ENCODE data around the gene C5orf58.

C5orf58 gene

DNA sequence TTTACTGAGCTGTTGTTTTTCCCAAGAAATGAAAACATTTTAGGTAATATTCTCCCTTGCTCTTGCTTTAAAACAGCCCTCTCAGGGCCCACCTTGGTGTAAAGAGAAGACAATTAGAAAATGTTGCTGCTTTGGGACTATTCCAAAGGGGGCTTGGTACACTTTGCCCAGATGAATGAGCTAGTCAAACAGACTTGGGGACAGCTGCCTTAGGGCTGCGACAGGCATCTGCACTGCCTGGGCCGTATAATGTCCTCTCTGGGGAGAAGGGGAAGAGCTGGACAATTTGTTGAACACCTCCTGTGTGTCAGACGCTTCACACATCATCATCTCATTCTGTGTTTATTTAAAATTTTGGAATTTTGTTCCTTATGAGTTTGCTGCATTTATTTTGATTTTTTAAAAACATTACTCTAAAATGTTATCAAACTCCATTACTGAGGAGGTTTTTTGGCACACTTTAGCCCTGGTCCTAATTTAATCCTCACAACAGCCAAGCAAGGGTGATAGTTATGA lies 28.8 kb downstream of the C5orf58 start:
- DNase-seq (ENCODE audit: extremely low read depth, insufficient read length): no peak
- TF ChIP-seq, protein P1, sequence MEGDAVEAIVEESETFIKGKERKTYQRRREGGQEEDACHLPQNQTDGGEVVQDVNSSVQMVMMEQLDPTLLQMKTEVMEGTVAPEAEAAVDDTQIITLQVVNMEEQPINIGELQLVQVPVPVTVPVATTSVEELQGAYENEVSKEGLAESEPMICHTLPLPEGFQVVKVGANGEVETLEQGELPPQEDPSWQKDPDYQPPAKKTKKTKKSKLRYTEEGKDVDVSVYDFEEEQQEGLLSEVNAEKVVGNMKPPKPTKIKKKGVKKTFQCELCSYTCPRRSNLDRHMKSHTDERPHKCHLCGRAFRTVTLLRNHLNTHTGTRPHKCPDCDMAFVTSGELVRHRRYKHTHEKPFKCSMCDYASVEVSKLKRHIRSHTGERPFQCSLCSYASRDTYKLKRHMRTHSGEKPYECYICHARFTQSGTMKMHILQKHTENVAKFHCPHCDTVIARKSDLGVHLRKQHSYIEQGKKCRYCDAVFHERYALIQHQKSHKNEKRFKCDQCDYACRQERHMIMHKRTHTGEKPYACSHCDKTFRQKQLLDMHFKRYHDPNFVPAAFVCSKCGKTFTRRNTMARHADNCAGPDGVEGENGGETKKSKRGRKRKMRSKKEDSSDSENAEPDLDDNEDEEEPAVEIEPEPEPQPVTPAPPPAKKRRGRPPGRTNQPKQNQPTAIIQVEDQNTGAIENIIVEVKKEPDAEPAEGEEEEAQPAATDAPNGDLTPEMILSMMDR (IDR thresholded peaks at IDR 0.05; ENCODE audit: insufficient read depth, low read length, poor library complexity, severe bottlenecking): no peak
- Histone ChIP-seq H3K36me3 (ENCODE audit: control insufficient read depth, insufficient read depth, low read length) (peaks cover 17% of the 10 kb centered on the region), H3K27me3 (replicated peaks; ENCODE audit: control insufficient read depth, insufficient read depth, low read length) (no peaks in the 10 kb centered on the region), H3K4me3 (replicated peaks; ENCODE audit: low read depth, low read length) (no peak overlapping the region)

DNA sequence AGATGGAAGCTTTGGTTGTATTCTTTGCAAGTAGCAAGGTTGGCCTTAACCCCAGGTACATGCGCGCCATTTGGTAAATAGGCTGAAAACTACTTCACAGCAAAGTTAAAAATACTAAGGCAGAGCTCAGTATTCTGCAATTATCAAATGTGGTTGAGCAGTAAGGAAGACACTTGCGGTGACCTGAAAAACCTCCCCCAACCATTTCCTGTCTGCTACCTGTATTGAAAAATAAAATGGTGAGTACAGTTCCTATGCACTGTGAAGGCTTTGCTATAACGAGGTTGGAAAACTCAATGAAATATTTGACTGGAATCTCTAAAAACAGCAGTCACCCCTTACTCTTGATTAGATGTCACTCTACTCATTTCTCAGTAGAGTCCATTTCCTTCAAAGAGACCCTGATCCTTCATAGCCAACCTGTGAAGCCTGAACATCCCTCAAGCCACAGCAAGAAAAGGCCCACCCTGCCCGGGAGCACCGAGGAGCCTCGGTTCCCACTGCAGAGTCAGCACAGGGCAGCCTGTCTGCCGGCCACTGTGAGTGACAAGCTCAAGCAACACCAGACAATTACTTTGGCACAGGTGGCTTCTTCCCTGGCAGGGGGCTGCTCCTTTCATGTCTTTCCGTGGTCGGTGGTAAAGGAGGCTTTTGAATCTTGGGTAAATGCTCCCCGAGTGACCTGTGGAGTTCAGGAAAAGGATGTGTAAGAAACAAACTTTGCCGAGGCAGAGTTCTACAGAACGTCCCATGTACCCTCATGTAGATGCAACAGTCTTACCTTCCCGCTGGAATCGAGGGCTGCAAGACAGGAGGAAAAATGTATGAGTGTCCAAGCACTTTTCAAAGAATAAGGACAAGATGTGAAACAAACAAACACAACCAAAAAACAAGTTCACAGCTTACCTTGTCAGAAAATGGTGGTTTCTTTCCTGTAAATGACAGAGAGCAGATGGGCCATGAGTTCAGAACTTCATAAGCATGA lies 29.6 kb downstream of the C5orf58 start:
- DNase-seq (ENCODE audit: extremely low read depth, insufficient read length): no peak
- Histone ChIP-seq H3K27me3 (replicated peaks; ENCODE audit: control insufficient read depth, insufficient read depth, low read length) (no peaks in the 10 kb centered on the region), H3K36me3 (ENCODE audit: control insufficient read depth, insufficient read depth, low read length) (peaks cover 13% of the 10 kb centered on the region), H3K4me3 (replicated peaks; ENCODE audit: low read depth, low read length) (no peak overlapping the region)
- TF ChIP-seq, protein P1 (IDR thresholded peaks at IDR 0.05; ENCODE audit: insufficient read depth, low read length, poor library complexity, severe bottlenecking): no peak

DNA sequence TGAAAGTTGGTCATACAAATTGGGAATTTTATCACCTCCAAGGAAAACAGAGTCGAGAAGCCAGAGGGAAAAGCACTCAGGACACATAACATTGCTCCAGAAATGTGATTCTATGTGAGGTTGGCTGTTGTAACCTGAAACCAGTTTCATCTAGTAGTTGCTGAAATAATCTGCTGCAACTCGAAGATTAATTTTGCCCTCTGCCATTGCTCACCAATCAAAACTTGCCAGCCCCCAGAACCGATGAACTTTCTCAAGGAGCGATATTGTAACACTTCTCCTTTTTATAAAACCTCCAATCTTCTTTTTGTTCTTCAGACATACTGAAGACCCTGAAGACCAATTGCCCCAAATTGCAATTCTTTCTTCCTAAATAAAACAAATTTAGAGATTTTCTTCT lies 31.1 kb downstream of the C5orf58 start:
- no peak overlapping the region for H3K4me3 ChIP-seq (replicated peaks; ENCODE audit: low read depth, low read length)
- TF ChIP-seq, protein P1 (IDR thresholded peaks at IDR 0.05; ENCODE audit: insufficient read depth, low read length, poor library complexity, severe bottlenecking): no peak
- peaks cover 13% of the 10 kb centered on the region for H3K36me3 ChIP-seq (ENCODE audit: control insufficient read depth, insufficient read depth, low read length)
- H3K27me3 ChIP-seq (replicated peaks; ENCODE audit: control insufficient read depth, insufficient read depth, low read length): no peaks in the 10 kb centered on the region
- no peak for DNase-seq (ENCODE audit: extremely low read depth, insufficient read length)

- Histone ChIP-seq H3K27me3 (replicated peaks; ENCODE audit: control insufficient read depth, insufficient read depth, low read length) (no peaks in the 10 kb centered on the region), H3K4me3 (replicated peaks; ENCODE audit: low read depth, low read length) (no peak overlapping the region), H3K36me3 (ENCODE audit: control insufficient read depth, insufficient read depth, low read length) (peaks cover 11% of the 10 kb centered on the region)
- TF ChIP-seq, protein P1 (IDR thresholded peaks at IDR 0.05; ENCODE audit: insufficient read depth, low read length, poor library complexity, severe bottlenecking): no peak
- DNase-seq (ENCODE audit: extremely low read depth, insufficient read length): no peak
These were observed 32.7 kb downstream of the C5orf58 start for GRCh38 chr5:170265522-170265921.

DNA sequence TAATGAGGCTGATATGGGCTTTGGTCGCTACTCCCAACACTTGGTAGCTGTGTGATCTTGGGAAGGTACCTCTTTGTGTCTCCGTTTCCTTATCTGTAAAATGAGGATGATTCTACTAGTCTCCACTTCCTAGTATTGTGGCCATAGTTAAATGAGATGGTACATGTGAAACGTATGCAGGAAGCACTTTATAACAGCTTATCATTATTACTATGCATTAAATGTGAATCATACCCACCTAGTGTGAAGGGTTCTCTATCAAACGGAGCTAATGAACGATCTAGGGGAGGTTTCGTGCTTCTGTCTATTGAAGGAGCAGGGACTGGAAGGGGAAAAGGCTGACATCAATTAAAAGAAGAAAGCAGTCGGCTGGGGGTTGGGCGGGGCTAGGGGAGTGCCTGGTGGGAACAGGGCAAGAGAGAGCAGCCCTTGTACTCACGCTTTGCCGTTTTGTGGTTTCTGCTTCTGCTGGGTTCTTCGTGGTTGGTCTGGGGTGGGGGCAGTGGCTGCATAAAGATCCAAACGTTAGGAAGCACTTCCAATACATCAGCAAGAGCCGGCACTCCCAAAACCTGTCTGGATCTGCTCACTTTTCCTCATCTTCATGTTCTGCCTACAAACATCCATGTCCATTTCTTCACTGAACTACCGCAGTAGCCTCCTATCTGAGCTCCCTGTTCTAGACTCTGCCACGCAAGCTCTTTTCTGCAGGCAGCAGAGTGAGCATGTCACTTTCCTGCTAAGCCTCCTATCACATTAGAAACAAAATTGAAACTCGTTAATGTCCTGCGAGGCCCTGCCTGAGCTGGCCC lies 34.0 kb downstream of the C5orf58 start:
- peaks cover 11% of the 10 kb centered on the region for H3K36me3 ChIP-seq (ENCODE audit: control insufficient read depth, insufficient read depth, low read length)
- H3K4me3 ChIP-seq (replicated peaks; ENCODE audit: low read depth, low read length): no peak overlapping the region
- no peak for DNase-seq (ENCODE audit: extremely low read depth, insufficient read length)
- no peaks in the 10 kb centered on the region for H3K27me3 ChIP-seq (replicated peaks; ENCODE audit: control insufficient read depth, insufficient read depth, low read length)
- TF ChIP-seq, protein P1 (IDR thresholded peaks at IDR 0.05; ENCODE audit: insufficient read depth, low read length, poor library complexity, severe bottlenecking): no peak
